SKM-1 treated with dmso at 0.1 percent for 144 hours (cell line): ENCODE results near the gene NFASC.

ENCODE experiments used
- DNase-seq: peaks from one replicate; lab custom pipeline; 2025; ENCODE audit not compliant: unreplicated experiment; lab: John Stamatoyannopoulos, UW

NFASC gene

GRCh38 chr1:204927673-204928641, 57.3 kb downstream of the NFASC start:
- DNase-seq: no peak

GRCh38 chr1:204928671-204929486, 58.2 kb downstream of the NFASC start:
- DNase-seq: no peak

DNA sequence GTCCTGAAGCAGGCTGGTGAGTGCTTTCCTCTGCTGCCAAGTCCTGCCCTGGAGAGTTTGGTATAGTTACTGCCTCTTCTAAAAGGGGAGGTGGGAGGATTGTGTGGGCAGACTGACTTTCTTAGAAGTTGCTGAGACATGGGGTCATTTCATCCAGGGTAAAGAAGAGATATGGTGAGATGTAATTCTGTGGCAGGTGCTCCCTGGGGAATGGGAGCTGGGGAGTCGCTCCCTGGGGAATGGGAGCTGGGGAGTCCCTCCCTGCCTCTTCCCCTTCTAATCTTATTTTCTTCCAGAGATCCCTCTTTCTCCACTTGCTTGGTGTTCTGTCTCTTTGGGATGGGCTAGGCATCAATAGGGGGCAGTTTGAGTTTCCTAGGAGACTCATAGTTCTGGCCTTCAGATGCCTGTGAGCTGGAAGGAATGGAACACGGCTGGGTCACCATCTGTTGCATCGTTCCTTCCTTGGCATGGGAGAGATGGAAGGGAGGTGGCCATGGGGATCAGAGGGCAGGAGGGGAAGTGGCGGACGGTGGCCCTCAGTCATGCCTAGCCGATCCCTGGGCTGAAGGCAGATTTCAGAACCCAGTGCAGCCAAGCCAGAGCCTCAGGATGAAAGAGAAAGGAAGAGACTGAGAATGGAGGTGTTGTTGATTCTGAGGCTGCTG, 59.0 kb downstream of the NFASC start:
- DNase-seq: no peak

DNA sequence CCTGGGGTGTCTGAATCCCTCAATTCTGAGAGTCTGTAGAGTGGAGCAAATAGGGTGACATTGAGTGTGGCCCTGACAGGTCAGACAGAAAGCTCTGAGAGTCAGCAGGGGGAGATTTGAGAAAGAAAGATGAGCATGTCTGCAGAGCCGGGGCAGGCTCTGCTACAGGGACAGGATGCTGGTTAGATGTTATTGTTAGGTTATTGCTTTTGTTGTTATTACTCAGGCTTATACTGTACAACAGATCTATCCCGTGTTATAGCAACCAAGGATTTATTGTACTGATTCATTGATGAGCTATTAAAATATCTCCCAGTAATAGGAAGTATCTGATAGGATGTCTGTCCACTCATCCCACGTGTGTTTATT, 59.5 kb downstream of the NFASC start:
- no peak for DNase-seq

- DNase-seq: no peak
Observed at GRCh38 chr1:204931313-204931712, 60.7 kb downstream of the NFASC start.

DNA sequence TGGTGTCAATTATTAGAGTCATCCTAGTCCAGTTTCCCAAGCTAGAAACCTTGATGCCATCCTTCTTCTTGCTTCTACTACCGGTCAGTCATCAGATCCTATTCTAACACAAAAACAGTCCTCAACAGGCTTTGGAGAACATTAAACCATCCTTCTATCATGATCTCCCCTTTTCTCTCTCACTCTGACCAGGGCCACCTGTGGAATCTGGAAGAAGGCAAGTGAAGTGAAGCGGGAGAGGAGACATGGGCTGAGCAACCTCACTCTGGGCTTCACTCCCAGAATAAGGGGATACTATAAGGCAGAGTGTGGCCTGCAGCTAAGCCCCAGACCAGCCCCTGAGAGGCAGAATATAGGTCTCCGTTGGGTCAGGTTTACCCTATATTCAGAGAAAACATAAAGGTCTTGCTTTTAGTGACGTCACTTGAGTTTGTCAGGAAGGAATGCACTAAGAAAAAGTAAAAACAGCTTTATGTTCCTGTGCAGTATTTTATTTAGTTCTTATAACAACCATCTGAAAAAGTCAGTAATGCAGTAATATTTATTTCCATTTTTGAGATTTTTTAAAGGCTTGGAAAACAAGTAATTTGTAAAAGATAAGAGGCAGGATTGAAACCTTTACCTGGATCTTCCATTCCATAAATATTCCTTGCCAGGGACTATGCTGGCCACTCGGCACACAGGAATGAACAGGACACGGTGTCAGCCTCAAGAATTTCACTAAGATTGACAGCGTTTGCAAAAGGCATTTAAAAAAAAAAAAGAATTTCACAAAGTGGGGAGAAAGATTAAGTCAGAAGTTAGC, 61.3 kb downstream of the NFASC start:
- no peak for DNase-seq

DNA sequence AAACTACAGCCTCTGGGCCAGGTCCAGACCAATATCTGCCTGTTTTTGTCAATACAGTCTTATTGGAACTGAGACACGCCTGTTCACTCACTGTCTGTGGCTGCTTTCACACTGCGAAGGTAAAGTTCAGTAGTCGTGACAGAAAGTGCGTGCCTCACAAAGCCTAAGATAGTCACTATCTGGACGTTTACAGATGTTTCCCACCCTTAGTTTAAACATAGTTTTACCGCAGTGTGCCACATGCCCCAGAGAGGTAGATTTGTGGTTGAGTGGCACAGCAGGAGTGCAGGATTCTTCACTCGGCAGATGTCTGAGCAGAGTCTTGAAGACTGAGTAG, 61.9 kb downstream of the NFASC start:
- DNase-seq: no peak

- no peak for DNase-seq
Observed at GRCh38 chr1:204935155-204935554, 64.5 kb downstream of the NFASC start.

- DNase-seq: no peak
Observed at GRCh38 chr1:204936765-204937164, 66.1 kb downstream of the NFASC start.

GRCh38 chr1:204937901-204938300, 67.2 kb downstream of the NFASC start:
- DNase-seq: no peak

- DNase-seq: no peak
Observed at GRCh38 chr1:204940591-204940990, 69.9 kb downstream of the NFASC start.

- peak; percentile 38 for DNase-seq
Observed at GRCh38 chr1:204941421-204942338, 71.0 kb downstream of the NFASC start.

GRCh38 chr1:204943495-204943894, 72.8 kb downstream of the NFASC start:
- no peak for DNase-seq

- no peak for DNase-seq
Observed at GRCh38 chr1:204944662-204945061, 74.0 kb downstream of the NFASC start.

- DNase-seq: peak; percentile 38
Observed at GRCh38 chr1:204945565-204945977, 74.9 kb downstream of the NFASC start.

GRCh38 chr1:204946640-204947039, 76.0 kb downstream of the NFASC start:
- no peak for DNase-seq

DNA sequence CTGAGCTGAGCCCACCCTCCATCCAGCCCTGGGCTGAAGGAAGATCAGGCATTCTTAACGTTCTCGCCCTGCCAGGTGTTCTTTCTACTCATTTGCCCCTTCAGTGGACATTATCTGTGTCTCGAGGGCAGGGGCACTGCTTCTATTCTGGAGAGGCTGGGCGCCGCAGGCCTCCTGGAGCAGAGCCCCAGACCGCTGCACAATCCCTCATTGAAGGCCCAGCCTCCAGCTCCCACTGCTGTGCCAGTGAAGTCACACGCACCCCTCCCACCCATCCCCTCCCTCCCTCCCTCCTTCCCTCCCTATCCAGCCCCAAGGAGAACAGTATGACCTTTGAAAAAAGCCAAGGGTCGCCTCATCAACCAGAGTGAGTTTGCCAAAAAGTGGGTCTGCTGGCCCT, 76.7 kb downstream of the NFASC start:
- no peak for DNase-seq

DNA sequence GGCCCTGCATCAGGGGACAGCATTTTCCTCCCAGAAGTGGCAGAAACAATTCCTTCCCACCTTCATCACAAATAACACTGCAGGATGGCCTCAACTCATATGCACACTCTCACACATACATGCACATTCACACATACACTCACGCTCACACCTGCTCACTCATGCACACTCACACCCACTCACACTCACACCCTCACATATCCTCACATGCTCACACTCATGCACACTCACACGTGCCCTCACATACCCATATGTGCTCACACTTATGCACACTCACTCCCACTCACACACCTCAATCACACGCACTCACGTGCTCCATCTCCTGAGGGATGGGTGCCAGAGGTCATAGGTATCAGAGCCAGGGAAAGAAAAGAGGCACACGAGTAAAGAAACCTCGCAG, 77.1 kb downstream of the NFASC start:
- no peak for DNase-seq

GRCh38 chr1:204950353-204951001, 79.8 kb downstream of the NFASC start:
- no peak for DNase-seq
